ENCODE measurements around the gene PEMT. TPM values are rescaled to one million over a fixed set of nuclear protein-coding genes. Genes with fewer than 3 reads are reported as not detected.

PEMT gene
- total RNA-seq, 2 experiments from 2014 or later: 11.4 to 12.0 TPM

GRCh38 chr17:17528696-17529652 lies 62.5 kb downstream of the PEMT start:
- Mint-ChIP-seq H3K27me3 (no peaks in the 10 kb centered on the region), H3K4me1 (ENCODE audit: low read depth) (no peaks in the 10 kb centered on the region), H3K27ac (no peak overlapping the region), H3K36me3 (ENCODE audit: low read depth) (no peaks in the 10 kb centered on the region), H3K9me3 (no peaks in the 10 kb centered on the region), H3K4me3 (no peak overlapping the region)
- Histone ChIP-seq H3K36me3 (ENCODE audit: insufficient read depth, low read length) (no peaks in the 10 kb centered on the region), H3K4me3 (ENCODE audit: low read length) (no peak overlapping the region), H3K9me3 (ENCODE audit: control insufficient read depth in 1 of 2, insufficient read depth in 1 of 2, low read length in 2 of 2) (no peaks in the 10 kb centered on the region), H3K27ac (ENCODE audit: low read depth in 1 of 2, low read length in 2 of 2) (no peak overlapping the region), H3K4me1 (ENCODE audit: insufficient read depth, low read length) (no peaks in the 10 kb centered on the region), H3K27me3 (ENCODE audit: control insufficient read depth in 1 of 2, insufficient read depth in 2 of 2, low read length in 2 of 2) (no peaks in the 10 kb centered on the region)
- CTCF ChIA-PET: no interaction called here
- DNase-seq (no peak), ATAC-seq (ENCODE audit: poor library complexity) (no peak)
- TF ChIP-seq, protein P1, sequence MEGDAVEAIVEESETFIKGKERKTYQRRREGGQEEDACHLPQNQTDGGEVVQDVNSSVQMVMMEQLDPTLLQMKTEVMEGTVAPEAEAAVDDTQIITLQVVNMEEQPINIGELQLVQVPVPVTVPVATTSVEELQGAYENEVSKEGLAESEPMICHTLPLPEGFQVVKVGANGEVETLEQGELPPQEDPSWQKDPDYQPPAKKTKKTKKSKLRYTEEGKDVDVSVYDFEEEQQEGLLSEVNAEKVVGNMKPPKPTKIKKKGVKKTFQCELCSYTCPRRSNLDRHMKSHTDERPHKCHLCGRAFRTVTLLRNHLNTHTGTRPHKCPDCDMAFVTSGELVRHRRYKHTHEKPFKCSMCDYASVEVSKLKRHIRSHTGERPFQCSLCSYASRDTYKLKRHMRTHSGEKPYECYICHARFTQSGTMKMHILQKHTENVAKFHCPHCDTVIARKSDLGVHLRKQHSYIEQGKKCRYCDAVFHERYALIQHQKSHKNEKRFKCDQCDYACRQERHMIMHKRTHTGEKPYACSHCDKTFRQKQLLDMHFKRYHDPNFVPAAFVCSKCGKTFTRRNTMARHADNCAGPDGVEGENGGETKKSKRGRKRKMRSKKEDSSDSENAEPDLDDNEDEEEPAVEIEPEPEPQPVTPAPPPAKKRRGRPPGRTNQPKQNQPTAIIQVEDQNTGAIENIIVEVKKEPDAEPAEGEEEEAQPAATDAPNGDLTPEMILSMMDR (IDR thresholded peaks at IDR 0.05): no peak
- intact Hi-C loops (cut with DNase I, micrococcal nuclease): no loop called here
- POLR2A ChIA-PET: no interaction called here

GRCh38 chr17:17527956-17528500 lies 63.5 kb downstream of the PEMT start:
- POLR2A ChIA-PET: no interaction called here
- CTCF ChIA-PET: no interaction called here
- Histone ChIP-seq H3K36me3 (ENCODE audit: insufficient read depth, low read length) (no peaks in the 10 kb centered on the region), H3K9me3 (ENCODE audit: control insufficient read depth in 1 of 2, insufficient read depth in 1 of 2, low read length in 2 of 2) (no peaks in the 10 kb centered on the region), H3K4me1 (ENCODE audit: insufficient read depth, low read length) (no peaks in the 10 kb centered on the region), H3K27me3 (ENCODE audit: control insufficient read depth in 1 of 2, insufficient read depth in 2 of 2, low read length in 2 of 2) (no peaks in the 10 kb centered on the region), H3K27ac (ENCODE audit: low read depth in 1 of 2, low read length in 2 of 2) (no peak overlapping the region), H3K4me3 (ENCODE audit: low read length) (no peak overlapping the region)
- Mint-ChIP-seq H3K27ac (no peak overlapping the region), H3K27me3 (no peaks in the 10 kb centered on the region), H3K4me3 (no peak overlapping the region), H3K36me3 (ENCODE audit: low read depth) (no peaks in the 10 kb centered on the region), H3K9me3 (no peaks in the 10 kb centered on the region), H3K4me1 (ENCODE audit: low read depth) (no peaks in the 10 kb centered on the region)
- intact Hi-C loops (cut with DNase I, micrococcal nuclease): no loop called here
- no peak for ATAC-seq (ENCODE audit: poor library complexity)
- DNase-seq: no peak
- TF ChIP-seq, protein P1 (IDR thresholded peaks at IDR 0.05): no peak

- ChIA-PET POLR2A (no interaction called here), CTCF (no interaction called here)
- no peaks in the 10 kb centered on the region for H3K9me3 ChIP-seq (ENCODE audit: control insufficient read depth in 1 of 2, insufficient read depth in 1 of 2, low read length in 2 of 2)
- Mint-ChIP-seq H3K27me3 (no peaks in the 10 kb centered on the region), H3K27ac (no peak overlapping the region), H3K36me3 (ENCODE audit: low read depth) (no peaks in the 10 kb centered on the region), H3K4me3 (no peak overlapping the region), H3K9me3 (no peaks in the 10 kb centered on the region), H3K4me1 (ENCODE audit: low read depth) (no peaks in the 10 kb centered on the region)
- no peak for DNase-seq
- TF ChIP-seq, protein P1 (IDR thresholded peaks at IDR 0.05): no peak
- H3K4me3 ChIP-seq (ENCODE audit: low read length): no peak overlapping the region
- no peaks in the 10 kb centered on the region for H3K36me3 ChIP-seq (ENCODE audit: insufficient read depth, low read length)
- no peak for ATAC-seq (ENCODE audit: poor library complexity)
- intact Hi-C loops (cut with DNase I, micrococcal nuclease): no loop called here
- H3K27ac ChIP-seq (ENCODE audit: low read depth in 1 of 2, low read length in 2 of 2): no peak overlapping the region
- no peaks in the 10 kb centered on the region for H3K4me1 ChIP-seq (ENCODE audit: insufficient read depth, low read length)
- no peaks in the 10 kb centered on the region for H3K27me3 ChIP-seq (ENCODE audit: control insufficient read depth in 1 of 2, insufficient read depth in 2 of 2, low read length in 2 of 2)
Observed at GRCh38 chr17:17527534-17527933, 64.0 kb downstream of the PEMT start.

Measured in CD4-positive, alpha-beta T cell (primary cell).